PC-3 (cell line): Measurements from ENCODE around the gene AUP1. TPM values are rescaled to one million over a fixed set of nuclear protein-coding genes. Genes with fewer than 3 reads are reported as not detected.

Source experiments
- ATAC-seq: fragments of 200-7000 bp; cut with Tn5 transposase; 2 replicates; pipeline ENCODE4 v1.9.1; 2020; ENCODE audit warnings: mild to moderate bottlenecking, moderate library complexity
- BruUV-seq: library from RNA; stranded (reverse); fragments of 400-500 nt; replicated peaks from 2 replicates; lab custom pipeline; 2021; lab: Mats Ljungman, UMichigan
- CTCF ChIA-PET: fragments of 300-600 bp; sonication (Branson Sonifier 250); formaldehyde crosslinking; loops from one replicate; lab custom pipeline; 2022; ENCODE audit warnings: antibody characterized with exemption; lab: Charles Lee
- POLR2A ChIA-PET: fragments of 300-600 bp; sonication (Branson Sonifier 250); formaldehyde crosslinking; loops from one replicate; lab custom pipeline; 2022; ENCODE audit warnings: antibody characterized with exemption; ENCODE audit not compliant: unreplicated experiment; lab: Charles Lee
- DNase-seq: peaks from one replicate; pipeline ENCODE4 v3.0.0-alpha.2; 2015
- H2AFZ ChIP-seq: fragments of 300-600 bp; sonication (generic); 2 replicates; pipeline ENCODE4 v1.6.0; 2016; ENCODE audit warnings: antibody characterized with exemption, low read length
- H3F3A ChIP-seq: fragments of 300-600 bp; sonication (generic); one replicate; pipeline ENCODE4 v1.6.0; 2017; ENCODE audit warnings: antibody characterized with exemption, low read length, control low read depth, mild to moderate bottlenecking; ENCODE audit not compliant: unreplicated experiment
- H3K27ac ChIP-seq: fragments of 300-600 bp; sonication (generic); 2 replicates; pipeline ENCODE4 v1.5.1; 2016; ENCODE audit warnings: mild to moderate bottlenecking, low read length
- H3K27me3 ChIP-seq: fragments of 300-600 bp; sonication (generic); 2 replicates; pipeline ENCODE4 v1.6.1; 2016; ENCODE audit warnings: low read length, mixed read lengths
- H3K36me3 ChIP-seq: fragments of 300-600 bp; sonication (generic); 2 replicates; pipeline ENCODE4 v1.6.1; 2016; ENCODE audit warnings: low read depth, mixed run types, low read length, mixed read lengths
- H3K4me1 ChIP-seq: fragments of 300-600 bp; sonication (generic); 2 replicates; pipeline ENCODE4 v1.5.1; 2016; ENCODE audit warnings: low read length; ENCODE audit not compliant: insufficient read depth
- H3K4me2 ChIP-seq: fragments of 300-600 bp; sonication (generic); 2 replicates; pipeline ENCODE4 v1.6.0; 2016; ENCODE audit warnings: low read length
- H3K4me3 ChIP-seq: fragments of 300-600 bp; sonication (generic); 2 replicates; pipeline ENCODE4 v1.5.1; 2016; ENCODE audit warnings: mild to moderate bottlenecking, low read length, mixed read lengths
- H3K79me2 ChIP-seq: fragments of 300-600 bp; sonication (generic); 2 replicates; pipeline ENCODE4 v1.6.1; 2017; ENCODE audit warnings: low read length, mixed read lengths
- H3K9ac ChIP-seq: fragments of 300-600 bp; sonication (generic); 2 replicates; pipeline ENCODE4 v1.6.0; 2016; ENCODE audit warnings: mild to moderate bottlenecking, low read length
- H3K9me2 ChIP-seq: fragments of 300-600 bp; sonication (generic); replicated peaks from 2 replicates; pipeline ENCODE4 v1.6.1; 2016; ENCODE audit warnings: mixed run types, low read length, mixed read lengths
- H3K9me3 ChIP-seq: fragments of 300-600 bp; sonication (generic); 2 replicates; pipeline ENCODE4 v1.6.1; 2016; ENCODE audit warnings: low read length, mixed read lengths
- H4K20me1 ChIP-seq: fragments of 300-600 bp; sonication (generic); 2 replicates; pipeline ENCODE4 v1.6.1; 2016; ENCODE audit warnings: low read length, mixed read lengths
- CTCF ChIP-seq: fragments of 300-600 bp; sonication (generic); conservative IDR thresholded peaks from 2 replicates; pipeline ENCODE4 v1.5.1; 2017; ENCODE audit warnings: antibody characterized with exemption, low read depth, mild to moderate bottlenecking, low read length
- EZH2 ChIP-seq: fragments of 300-600 bp; sonication (generic); IDR thresholded peaks from one replicate; pipeline ENCODE4 v1.6.1; 2017; ENCODE audit warnings: antibody characterized with exemption, mild to moderate bottlenecking, low read length; ENCODE audit not compliant: unreplicated experiment
- EZH2phosphoT487 ChIP-seq: fragments of 300-600 bp; sonication (generic); IDR thresholded peaks from 2 replicates; pipeline ENCODE4 v1.6.1; 2018; ENCODE audit warnings: mild to moderate bottlenecking, antibody characterized with exemption, low read length, borderline replicate concordance
- intact Hi-C: fragments of 100-400 bp; cut with micrococcal nuclease; formaldehyde crosslinking; loops from 2 replicates; pipeline ENCODE4 v1.9.0; 2023
- total RNA-seq: library from RNA; depleted of rRNA; stranded (reverse); fragments of >200 nt; gene quantifications from 2 replicates; pipeline ENCODE4 v1.2.3, GENCODE V29; 2014

Gene AUP1
- total RNA-seq, 1 experiment from 2014 or later: 233 TPM

GRCh38 chr2:74556831-74557370 is 27.4 kb upstream of the AUP1 start:
- Histone ChIP-seq H3F3A (no peaks in the 10 kb centered on the region), H3K79me2 (no peaks in the 10 kb centered on the region), H2AFZ (no peak overlapping the region), H3K9ac (no peak overlapping the region), H3K9me3 (no peaks in the 10 kb centered on the region), H3K4me3 (no peak overlapping the region), H3K36me3 (no peaks in the 10 kb centered on the region), H3K27ac (no peak overlapping the region), H3K4me1 (peaks cover 9% of the 10 kb centered on the region), H3K9me2 (no peaks in the 10 kb centered on the region), H4K20me1 (no peaks in the 10 kb centered on the region), H3K4me2 (no peak overlapping the region), H3K27me3 (no peaks in the 10 kb centered on the region)
- TF ChIP-seq EZH2phosphoT487 (no peak), EZH2 (no peak), CTCF (no peak)
- POLR2A ChIA-PET: no interaction called here
- DNase-seq (no peak), ATAC-seq (no peak)
- no TSS peak for BruUV-seq
- intact Hi-C loops: no loop called here
- CTCF ChIA-PET: no interaction called here

GRCh38 chr2:74556159-74556558 is 26.7 kb upstream of the AUP1 start:
- Histone ChIP-seq H3K9ac (no peak overlapping the region), H4K20me1 (no peaks in the 10 kb centered on the region), H3F3A (no peaks in the 10 kb centered on the region), H2AFZ (no peak overlapping the region), H3K27ac (no peak overlapping the region), H3K27me3 (no peaks in the 10 kb centered on the region), H3K36me3 (no peaks in the 10 kb centered on the region), H3K79me2 (no peaks in the 10 kb centered on the region), H3K4me3 (no peak overlapping the region), H3K4me1 (peaks cover 9% of the 10 kb centered on the region), H3K9me3 (no peaks in the 10 kb centered on the region), H3K9me2 (no peaks in the 10 kb centered on the region), H3K4me2 (no peak overlapping the region)
- no peak for TF ChIP-seq CTCF
- no peak for TF ChIP-seq EZH2
- no peak for TF ChIP-seq EZH2phosphoT487
- DNase-seq (no peak), ATAC-seq (no peak)
- POLR2A ChIA-PET: no interaction called here
- intact Hi-C loops: no loop called here
- CTCF ChIA-PET: no interaction called here
- no TSS peak for BruUV-seq

- H3K9me2 ChIP-seq: no peaks in the 10 kb centered on the region
- no peak overlapping the region for H3K27ac ChIP-seq
- H3K79me2 ChIP-seq: 0 out of 2 replicates have a peak, but pooled peaks cover under 1% of the 10 kb centered on the region
- no peaks in the 10 kb centered on the region for H3K27me3 ChIP-seq
- no peak overlapping the region for H3K4me3 ChIP-seq
- peaks cover 7% of the 10 kb centered on the region for H3K4me1 ChIP-seq
- no peak for TF ChIP-seq CTCF
- TF ChIP-seq EZH2: no peak
- TF ChIP-seq EZH2phosphoT487: no peak
- no peak overlapping the region for H2AFZ ChIP-seq
- intact Hi-C loops: no loop called here
- H3F3A ChIP-seq: no peaks in the 10 kb centered on the region
- ChIA-PET POLR2A (no interaction called here), CTCF (no interaction called here)
- no peak overlapping the region for H3K4me2 ChIP-seq
- H3K36me3 ChIP-seq: no peaks in the 10 kb centered on the region
- no peaks in the 10 kb centered on the region for H4K20me1 ChIP-seq
- H3K9me3 ChIP-seq: no peaks in the 10 kb centered on the region
- ATAC-seq (no peak), DNase-seq (no peak)
- no peak overlapping the region for H3K9ac ChIP-seq
- no TSS peak for BruUV-seq
Observed at GRCh38 chr2:74555610-74556103, 26.2 kb upstream of the AUP1 start.
